SHP77 treated with DMSO at 0.1 percent for 48 hours (cell line): ENCODE measurements around the gene SMARCAD1.
"Not testable (repeated sequence)": the region's sequence is repeated elsewhere in the genome, so short reads cannot be mapped to it uniquely, and the experiment has no call there.

Experiments used
- DNase-seq: peaks from one replicate; lab custom pipeline; 2025; lab: John Stamatoyannopoulos, UW

The SMARCAD1 gene

GRCh38 chr4:94293981-94294380 lies 86.3 kb downstream of the SMARCAD1 start:
- not testable (repeated sequence) for DNase-seq

GRCh38 chr4:94295473-94295872 lies 87.8 kb downstream of the SMARCAD1 start:
- not testable (repeated sequence) for DNase-seq

DNA sequence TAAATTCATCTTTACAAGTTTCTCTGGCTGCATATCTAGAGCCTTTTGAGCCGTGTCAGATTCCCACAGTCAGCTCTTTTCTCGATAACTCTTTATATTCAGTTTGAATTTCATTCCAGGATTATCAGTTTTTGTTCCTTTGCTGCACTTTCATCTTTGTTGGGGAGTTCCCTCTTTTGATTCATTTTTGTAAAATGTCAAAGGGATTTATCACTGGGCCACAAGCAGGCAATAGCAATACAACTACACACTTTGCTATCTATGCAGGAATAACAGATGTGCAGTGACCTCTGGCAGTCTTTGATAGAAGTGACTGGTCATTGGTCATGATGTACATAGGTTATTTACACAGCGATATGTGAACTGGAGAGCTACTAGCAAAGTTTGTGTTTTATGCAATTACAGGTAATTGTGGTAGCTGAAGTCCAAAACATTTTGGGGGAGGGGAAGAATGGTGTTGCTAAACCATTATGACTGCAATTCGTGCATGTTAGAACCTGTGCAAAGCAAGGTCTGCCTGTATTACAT lies 91.1 kb downstream of the SMARCAD1 start:
- DNase-seq, result no peak

DNA sequence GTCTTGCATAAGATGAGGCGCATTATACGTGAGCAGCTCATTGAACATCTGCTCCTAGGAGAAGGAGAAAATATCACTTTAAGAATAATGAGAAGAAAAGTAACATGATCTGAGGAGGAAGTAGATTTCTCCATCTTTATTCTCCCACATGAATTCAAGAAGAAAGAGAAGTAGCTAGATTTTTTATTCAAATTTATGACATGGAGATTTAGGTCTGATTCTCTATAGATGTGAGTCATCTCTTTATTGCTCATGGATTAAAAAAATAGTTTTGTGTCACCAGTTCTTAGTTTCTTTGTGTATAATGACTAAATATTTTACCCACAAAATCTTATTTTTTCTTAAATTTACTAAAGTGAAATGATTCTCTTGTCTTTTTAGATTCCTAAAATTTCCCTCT lies 94.5 kb downstream of the SMARCAD1 start:
- no peak for DNase-seq

- DNase-seq, result no peak
Observed at GRCh38 chr4:94304365-94304971, 96.8 kb downstream of the SMARCAD1 start.

- DNase-seq, result no peak
Observed at GRCh38 chr4:94305466-94306225, 98.0 kb downstream of the SMARCAD1 start.

DNA sequence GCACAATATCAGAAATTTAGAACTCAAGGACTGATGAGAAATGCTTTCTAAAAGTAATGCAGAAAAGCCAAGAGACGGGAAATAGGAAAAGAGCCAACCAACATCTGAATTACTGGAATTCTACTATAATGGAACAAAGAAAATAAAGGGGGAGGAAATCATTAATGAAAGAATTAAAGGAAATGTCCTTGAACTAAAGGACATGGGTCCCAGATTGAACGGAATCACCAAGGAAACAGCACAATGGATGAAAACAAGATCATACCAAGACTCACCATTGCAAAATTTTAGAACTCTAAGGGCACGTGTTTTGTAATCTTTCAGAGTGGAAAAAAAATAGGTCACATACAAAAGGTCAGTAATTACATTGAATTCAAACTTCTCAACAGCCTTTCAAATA lies 99.0 kb downstream of the SMARCAD1 start:
- no peak for DNase-seq

GRCh38 chr4:94307231-94307871 lies 99.7 kb downstream of the SMARCAD1 start:
- DNase-seq, result no peak

DNA sequence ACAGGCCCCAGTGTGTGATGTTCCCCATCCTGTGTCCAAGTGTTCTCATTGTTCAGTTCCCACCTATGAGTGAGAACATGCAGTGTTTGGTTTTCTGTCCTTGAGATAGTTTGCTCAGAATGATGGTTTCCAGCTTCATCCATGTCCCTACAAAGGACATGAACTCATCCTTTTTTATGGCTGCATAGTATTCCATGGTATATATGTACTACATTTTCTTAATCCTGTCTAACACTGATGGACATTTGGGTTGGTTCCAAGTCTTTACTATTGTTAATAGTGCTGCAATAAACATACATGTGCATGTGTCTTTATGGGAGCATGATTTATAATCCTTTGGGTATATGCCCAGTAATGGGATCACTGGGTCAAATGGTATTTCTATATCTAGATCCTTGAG lies 112.3 kb downstream of the SMARCAD1 start:
- not testable (repeated sequence) for DNase-seq

DNA sequence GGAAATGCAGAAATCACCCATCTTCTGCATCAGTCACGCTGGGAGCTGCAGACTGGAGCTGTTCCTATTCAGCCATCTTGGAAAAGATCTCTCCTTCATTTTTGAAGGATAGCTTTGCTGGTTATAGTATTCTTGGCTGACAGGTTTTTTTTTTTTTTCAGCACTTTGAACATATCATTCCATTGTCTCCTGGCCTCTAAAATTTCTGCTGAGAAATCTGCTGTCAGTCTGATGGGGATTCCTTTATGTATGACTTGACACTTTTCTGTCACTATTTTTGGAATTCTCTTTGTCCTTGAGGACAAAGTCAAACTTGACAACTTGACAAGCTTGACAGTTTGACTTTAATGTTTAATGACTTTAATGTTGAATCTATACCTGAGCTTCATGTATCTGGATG lies 118.2 kb downstream of the SMARCAD1 start:
- DNase-seq, result no peak

DNA sequence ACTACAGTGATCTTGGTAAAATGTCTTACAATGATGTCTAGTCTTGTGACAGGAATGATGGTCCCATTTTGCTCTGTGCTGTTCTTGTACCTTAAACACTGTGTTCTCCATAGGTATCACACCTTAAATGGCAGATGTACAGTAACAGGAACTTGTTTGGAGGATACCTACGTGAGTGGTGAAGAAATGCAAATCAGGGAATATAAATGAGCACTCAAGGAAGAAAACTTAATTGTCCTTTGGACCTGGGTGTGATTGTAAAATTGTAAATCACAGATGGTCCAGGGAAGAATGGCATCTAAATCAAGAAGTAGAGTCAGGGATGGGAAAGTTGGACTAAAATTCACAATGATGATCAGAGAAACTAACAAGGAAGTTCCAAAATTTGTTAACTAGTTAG lies 122.3 kb downstream of the SMARCAD1 start:
- DNase-seq, result no peak

- no peak for DNase-seq
Observed at GRCh38 chr4:94332983-94333590, 125.4 kb downstream of the SMARCAD1 start.

- DNase-seq, result no peak
Observed at GRCh38 chr4:94333866-94334265, 126.2 kb downstream of the SMARCAD1 start.

DNA sequence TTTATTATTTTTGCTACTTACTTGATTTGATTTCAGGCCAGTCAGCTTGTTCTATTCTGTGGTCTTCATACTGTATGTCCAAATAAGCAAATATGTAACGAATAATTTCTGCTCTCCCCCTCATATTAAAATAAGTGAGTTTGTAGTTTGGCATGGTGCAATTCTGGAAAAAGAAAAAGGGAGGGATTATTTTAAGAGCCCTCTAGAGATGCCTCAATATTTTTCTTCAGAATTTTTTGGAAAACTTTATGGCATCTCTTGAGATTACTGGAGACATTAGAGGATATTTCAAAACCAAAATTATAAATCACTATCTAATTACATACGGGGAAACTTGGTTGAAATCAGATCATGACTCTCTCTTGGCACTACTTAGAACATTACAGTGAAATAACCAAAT lies 126.8 kb downstream of the SMARCAD1 start:
- no peak for DNase-seq

GRCh38 chr4:94334962-94335361 lies 127.3 kb downstream of the SMARCAD1 start:
- DNase-seq, result no peak

DNA sequence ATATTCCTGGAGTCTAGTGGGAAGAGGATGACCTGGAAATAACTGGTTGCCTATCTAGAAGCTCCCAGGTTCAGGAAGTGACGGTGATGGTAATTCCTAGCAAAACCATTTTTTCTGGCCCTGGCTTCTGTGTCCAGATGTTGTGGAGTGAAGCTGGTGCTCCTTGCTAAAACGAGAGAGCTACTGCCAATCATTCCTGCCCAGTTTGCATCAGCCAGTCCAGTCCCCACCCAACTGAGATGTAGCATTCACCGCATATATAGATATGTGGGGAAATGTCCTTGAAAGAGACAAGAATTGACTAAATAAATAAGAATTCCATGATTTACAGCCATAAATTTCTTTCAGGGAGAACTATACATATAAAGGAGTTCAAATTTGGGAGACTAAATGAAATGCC lies 128.6 kb downstream of the SMARCAD1 start:
- DNase-seq, result no peak

GRCh38 chr4:94336791-94337190 lies 129.1 kb downstream of the SMARCAD1 start:
- not testable (repeated sequence) for DNase-seq

DNA sequence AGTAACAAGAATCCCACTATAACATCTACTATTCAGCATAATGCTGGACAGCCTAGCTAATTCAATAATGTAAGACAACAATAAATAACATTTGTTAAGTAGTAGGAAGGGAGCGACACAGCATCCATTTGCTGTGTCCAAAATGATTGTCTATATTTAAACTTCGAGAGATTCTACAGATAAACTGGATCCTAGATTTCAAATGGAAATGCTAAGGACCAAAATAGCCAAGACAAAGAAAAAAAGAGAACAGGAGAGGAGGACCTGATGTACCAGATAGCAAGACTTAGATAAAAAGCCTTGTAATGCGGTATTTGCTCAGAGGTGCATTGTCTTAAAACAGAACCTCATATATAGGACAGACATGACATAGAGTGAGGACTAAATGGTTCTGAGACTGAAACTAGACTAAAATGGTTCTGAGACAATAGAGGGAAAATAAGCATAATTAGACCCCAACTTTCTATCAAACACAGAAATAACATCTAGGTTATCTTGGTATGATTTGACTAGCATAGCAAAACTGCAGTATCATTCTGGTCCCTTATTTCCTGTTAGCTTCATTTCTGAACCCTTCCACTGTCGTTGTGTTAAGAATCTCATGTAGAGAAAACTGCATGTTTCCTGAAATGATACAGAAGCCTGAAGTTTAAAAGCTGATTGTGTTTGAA lies 131.2 kb downstream of the SMARCAD1 start:
- DNase-seq, result no peak

DNA sequence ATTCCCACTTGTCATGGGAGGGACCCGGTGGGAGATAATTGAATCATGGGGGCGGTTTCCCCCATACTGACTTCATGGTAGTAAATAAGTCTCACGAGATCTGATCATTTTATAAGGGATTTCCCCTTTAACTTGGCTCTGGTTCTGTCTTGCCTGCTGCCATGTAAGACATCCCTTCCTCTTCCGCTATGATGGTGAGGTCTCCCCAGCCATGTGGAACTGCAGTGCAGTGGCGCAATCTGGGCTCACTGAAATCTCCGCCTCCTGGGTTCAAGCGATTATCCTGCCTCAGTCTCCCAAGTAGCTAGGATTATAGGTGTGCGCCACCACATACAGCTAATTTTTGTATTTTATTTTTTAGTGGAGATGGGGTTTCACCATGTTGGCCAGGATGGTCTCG lies 132.1 kb downstream of the SMARCAD1 start:
- DNase-seq, result no peak
